Erythroblast (primary cell): ENCODE results near the gene SPATA16.

Source experiments
- GATA1 ChIP-seq: IDR thresholded peaks from 2 replicates; pipeline ENCODE4 v1.6.1; 2011; ENCODE audit warnings: low read depth, mild to moderate bottlenecking, control low read depth, low read length, moderate library complexity
- POLR2A ChIP-seq: IDR thresholded peaks from 2 replicates; pipeline ENCODE4 v1.6.1; 2011; ENCODE audit warnings: mild to moderate bottlenecking, low read length

DNA sequence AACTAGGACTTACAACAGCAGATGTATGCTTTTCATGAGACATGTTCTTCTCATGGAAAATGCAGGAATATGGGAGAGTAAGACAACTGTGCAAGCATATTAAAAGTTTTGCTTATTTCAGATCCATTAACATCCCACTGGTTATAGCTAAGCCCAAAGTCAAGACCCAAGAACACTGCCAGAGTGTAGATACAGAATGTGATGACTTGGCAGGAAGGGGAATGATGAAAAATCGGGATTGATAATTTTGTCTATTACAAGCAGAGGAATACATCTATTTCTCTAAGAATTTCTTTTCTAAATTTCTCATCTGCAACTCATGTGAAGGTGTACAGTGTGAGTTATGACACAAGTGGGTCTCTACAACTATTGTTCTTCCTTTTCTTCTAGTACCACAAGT, 76.4 kb downstream of the SPATA16 start:
- TF ChIP-seq POLR2A, result no peak
- TF ChIP-seq GATA1, result no peak
